Measurements from ENCODE around the gene ST6GALNAC4. TPM values are rescaled to one million over a fixed set of nuclear protein-coding genes. Genes with fewer than 3 reads are reported as not detected.
A peak's percentile ranks its signal among the peaks of the same experiment; 100 is the strongest.

ST6GALNAC4 gene
- total and polyA plus RNA-seq, 9 of the 15 experiments (the other 6 are each of a cell fraction or from before 2014, with no cell fraction given) = 2.6 to 43.1 (median 15.4) TPM

DNA sequence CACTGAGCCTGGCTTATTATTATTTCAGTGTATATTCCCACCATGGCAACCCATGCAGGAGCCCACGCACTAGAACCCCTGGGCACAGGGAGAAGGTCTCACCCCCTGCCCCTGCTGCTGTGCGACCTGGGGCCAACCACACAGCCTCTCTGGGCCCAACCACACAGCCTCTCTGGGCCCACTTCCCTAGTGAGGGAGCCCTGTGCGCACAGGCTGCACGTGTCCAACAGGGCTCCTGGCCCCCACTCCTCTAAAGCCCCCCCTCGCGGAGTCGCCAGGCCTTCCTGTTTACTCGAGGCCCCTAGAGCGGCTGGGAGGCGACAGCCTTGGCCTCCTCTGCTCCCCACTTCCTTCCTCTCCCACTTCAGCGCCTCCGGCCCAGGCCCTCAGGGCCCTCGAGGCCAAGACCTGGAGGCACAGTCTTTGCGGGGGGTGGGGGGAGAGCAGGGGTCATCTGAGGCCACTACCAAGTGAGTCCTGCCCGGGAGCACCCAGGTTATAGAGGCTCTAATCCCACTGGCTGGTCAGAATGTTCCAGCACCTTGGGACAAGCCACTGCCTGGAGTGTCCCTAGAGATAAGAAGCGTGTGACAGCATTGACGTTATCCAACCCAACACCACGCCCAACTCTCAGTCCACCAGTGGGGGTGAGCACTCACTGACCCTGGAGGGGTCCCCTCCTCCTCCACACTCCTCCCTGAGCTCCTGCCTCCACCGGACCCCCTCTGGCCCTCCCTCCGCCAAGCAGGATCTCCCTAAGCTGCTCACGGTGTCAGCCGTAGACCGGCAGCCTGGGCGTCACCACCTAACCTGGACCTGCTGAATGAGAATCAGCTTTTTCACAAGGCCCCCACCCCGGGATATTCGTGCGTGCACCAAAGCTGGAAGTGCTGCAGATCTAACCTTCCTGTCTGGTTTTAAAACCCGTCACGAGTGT, 54.5 kb downstream of the ST6GALNAC4 start (continued):
- TF ChIP-seq, protein P1, sequence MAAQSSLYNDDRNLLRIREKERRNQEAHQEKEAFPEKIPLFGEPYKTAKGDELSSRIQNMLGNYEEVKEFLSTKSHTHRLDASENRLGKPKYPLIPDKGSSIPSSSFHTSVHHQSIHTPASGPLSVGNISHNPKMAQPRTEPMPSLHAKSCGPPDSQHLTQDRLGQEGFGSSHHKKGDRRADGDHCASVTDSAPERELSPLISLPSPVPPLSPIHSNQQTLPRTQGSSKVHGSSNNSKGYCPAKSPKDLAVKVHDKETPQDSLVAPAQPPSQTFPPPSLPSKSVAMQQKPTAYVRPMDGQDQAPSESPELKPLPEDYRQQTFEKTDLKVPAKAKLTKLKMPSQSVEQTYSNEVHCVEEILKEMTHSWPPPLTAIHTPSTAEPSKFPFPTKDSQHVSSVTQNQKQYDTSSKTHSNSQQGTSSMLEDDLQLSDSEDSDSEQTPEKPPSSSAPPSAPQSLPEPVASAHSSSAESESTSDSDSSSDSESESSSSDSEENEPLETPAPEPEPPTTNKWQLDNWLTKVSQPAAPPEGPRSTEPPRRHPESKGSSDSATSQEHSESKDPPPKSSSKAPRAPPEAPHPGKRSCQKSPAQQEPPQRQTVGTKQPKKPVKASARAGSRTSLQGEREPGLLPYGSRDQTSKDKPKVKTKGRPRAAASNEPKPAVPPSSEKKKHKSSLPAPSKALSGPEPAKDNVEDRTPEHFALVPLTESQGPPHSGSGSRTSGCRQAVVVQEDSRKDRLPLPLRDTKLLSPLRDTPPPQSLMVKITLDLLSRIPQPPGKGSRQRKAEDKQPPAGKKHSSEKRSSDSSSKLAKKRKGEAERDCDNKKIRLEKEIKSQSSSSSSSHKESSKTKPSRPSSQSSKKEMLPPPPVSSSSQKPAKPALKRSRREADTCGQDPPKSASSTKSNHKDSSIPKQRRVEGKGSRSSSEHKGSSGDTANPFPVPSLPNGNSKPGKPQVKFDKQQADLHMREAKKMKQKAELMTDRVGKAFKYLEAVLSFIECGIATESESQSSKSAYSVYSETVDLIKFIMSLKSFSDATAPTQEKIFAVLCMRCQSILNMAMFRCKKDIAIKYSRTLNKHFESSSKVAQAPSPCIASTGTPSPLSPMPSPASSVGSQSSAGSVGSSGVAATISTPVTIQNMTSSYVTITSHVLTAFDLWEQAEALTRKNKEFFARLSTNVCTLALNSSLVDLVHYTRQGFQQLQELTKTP (IDR thresholded peaks at IDR 0.05; ENCODE audit: low read depth in 1 of 2, partially characterized antibody in 2 of 2) = peak; percentile 59 to 64
- TF ChIP-seq HDAC8 (tag; IDR thresholded peaks at IDR 0.05) (peak; percentile 90), MCM5 (IDR thresholded peaks at IDR 0.05; ENCODE audit: low read depth) (no peak), PRPF4 (IDR thresholded peaks at IDR 0.05; ENCODE audit: insufficient read depth, low read depth, low read length, poor library complexity, severe bottlenecking) (no peak), CCAR2 (IDR thresholded peaks at IDR 0.05; ENCODE audit: low read depth, low read length) (no peak), NR4A1 (CRISPR knock-in tag; IDR thresholded peaks at IDR 0.05) (0 out of 2 replicates have a peak, but pooled peaks have one; percentile 9), NR4A1 (tag; IDR thresholded peaks at IDR 0.05) (peak; percentile 93), ARHGAP35 (IDR thresholded peaks at IDR 0.05; ENCODE audit: partially characterized antibody) (no peak), MCM3 (IDR thresholded peaks at IDR 0.05) (no peak), NFXL1 (CRISPR knock-in tag; IDR thresholded peaks at IDR 0.05) (no peak), CSDE1 (IDR thresholded peaks at IDR 0.05) (no peak), TRIM24 (IDR thresholded peaks at IDR 0.05) (no peak; a peak in 1 of 4 replicates), TRIM28 (IDR thresholded peaks at IDR 0.05) (no peak)
- TF ChIP-seq, protein P2, sequence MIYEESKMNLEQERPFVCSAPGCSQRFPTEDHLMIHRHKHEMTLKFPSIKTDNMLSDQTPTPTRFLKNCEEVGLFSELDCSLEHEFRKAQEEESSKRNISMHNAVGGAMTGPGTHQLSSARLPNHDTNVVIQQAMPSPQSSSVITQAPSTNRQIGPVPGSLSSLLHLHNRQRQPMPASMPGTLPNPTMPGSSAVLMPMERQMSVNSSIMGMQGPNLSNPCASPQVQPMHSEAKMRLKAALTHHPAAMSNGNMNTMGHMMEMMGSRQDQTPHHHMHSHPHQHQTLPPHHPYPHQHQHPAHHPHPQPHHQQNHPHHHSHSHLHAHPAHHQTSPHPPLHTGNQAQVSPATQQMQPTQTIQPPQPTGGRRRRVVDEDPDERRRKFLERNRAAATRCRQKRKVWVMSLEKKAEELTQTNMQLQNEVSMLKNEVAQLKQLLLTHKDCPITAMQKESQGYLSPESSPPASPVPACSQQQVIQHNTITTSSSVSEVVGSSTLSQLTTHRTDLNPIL (CRISPR knock-in tag; IDR thresholded peaks at IDR 0.05) = no peak
- TF ChIP-seq, protein P3, sequence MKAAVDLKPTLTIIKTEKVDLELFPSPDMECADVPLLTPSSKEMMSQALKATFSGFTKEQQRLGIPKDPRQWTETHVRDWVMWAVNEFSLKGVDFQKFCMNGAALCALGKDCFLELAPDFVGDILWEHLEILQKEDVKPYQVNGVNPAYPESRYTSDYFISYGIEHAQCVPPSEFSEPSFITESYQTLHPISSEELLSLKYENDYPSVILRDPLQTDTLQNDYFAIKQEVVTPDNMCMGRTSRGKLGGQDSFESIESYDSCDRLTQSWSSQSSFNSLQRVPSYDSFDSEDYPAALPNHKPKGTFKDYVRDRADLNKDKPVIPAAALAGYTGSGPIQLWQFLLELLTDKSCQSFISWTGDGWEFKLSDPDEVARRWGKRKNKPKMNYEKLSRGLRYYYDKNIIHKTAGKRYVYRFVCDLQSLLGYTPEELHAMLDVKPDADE (conservative IDR thresholded peaks at IDR 0.05; ENCODE audit: control insufficient read depth, low read depth, low read length) = 0 out of 2 replicates have a peak, but pooled peaks have one; percentile 10
- TF ChIP-seq, protein P4, sequence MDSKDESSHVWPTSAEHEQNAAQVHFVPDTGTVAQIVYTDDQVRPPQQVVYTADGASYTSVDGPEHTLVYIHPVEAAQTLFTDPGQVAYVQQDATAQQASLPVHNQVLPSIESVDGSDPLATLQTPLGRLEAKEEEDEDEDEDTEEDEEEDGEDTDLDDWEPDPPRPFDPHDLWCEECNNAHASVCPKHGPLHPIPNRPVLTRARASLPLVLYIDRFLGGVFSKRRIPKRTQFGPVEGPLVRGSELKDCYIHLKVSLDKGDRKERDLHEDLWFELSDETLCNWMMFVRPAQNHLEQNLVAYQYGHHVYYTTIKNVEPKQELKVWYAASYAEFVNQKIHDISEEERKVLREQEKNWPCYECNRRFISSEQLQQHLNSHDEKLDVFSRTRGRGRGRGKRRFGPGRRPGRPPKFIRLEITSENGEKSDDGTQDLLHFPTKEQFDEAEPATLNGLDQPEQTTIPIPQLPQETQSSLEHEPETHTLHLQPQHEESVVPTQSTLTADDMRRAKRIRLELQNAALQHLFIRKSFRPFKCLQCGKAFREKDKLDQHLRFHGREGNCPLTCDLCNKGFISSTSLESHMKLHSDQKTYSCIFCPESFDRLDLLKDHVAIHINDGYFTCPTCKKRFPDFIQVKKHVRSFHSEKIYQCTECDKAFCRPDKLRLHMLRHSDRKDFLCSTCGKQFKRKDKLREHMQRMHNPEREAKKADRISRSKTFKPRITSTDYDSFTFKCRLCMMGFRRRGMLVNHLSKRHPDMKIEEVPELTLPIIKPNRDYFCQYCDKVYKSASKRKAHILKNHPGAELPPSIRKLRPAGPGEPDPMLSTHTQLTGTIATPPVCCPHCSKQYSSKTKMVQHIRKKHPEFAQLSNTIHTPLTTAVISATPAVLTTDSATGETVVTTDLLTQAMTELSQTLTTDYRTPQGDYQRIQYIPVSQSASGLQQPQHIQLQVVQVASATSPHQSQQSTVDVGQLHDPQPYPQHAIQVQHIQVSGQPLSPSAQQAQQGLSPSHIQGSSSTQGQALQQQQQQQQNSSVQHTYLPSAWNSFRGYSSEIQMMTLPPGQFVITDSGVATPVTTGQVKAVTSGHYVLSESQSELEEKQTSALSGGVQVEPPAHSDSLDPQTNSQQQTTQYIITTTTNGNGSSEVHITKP (IDR thresholded peaks at IDR 0.05; ENCODE audit: partially characterized antibody) = peak; percentile 93
- TF ChIP-seq, protein P5, sequence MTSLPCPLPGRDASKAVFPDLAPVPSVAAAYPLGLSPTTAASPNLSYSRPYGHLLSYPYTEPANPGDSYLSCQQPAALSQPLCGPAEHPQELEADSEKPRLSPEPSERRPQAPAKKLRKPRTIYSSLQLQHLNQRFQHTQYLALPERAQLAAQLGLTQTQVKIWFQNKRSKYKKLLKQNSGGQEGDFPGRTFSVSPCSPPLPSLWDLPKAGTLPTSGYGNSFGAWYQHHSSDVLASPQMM (CRISPR knock-in tag; IDR thresholded peaks at IDR 0.05) = no peak
